Stimulated activated CD4-positive, alpha-beta T cell treated with anti-CD3 and anti-CD28 coated beads, Interleukin-1b, Interleukin-23, amount 100 ng/mL, for 4 hours (primary cell): ENCODE measurements around the gene SRC.

Source experiments
- DNase-seq, 2 donors: peaks; one replicate each; pipeline ENCODE4 v3.0.0-alpha.2; 2020; ENCODE audit warnings: low read depth in 2 of 2

The SRC gene

DNA sequence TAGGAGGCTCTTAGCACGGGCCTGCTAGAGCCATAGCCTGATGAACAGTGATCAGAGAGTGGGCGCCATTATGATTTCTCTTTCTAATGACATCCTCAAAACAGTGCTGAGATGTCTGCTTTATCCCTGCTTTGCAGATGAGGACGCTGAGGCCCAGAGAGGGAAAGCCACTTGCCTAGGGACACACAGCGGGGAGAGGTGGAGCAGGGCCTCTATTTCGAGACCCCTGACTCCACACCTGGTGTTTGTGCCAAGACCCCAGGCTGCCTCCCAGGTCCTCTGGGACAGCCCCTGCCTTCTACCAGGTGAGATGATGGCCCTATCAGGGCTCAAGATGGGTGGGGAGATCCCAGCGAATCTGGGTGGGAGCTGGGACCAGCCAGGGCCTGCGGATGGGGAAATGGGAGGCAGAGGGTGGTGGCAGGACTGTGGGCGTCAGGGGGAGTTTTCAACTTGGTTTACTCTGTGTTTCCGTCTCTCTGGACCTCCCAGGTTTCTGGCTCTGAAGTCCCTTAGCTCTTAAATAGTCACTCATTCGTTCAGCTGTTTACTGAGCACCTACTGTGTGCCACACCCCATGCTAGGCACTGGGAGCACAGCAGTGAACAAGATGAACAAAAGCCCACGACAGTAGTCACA lies 36.7 kb downstream of the SRC start:
- DNase-seq, result no peak

- no peak for DNase-seq
These were observed 37.5 kb downstream of the SRC start for GRCh38 chr20:37383229-37383989.

DNA sequence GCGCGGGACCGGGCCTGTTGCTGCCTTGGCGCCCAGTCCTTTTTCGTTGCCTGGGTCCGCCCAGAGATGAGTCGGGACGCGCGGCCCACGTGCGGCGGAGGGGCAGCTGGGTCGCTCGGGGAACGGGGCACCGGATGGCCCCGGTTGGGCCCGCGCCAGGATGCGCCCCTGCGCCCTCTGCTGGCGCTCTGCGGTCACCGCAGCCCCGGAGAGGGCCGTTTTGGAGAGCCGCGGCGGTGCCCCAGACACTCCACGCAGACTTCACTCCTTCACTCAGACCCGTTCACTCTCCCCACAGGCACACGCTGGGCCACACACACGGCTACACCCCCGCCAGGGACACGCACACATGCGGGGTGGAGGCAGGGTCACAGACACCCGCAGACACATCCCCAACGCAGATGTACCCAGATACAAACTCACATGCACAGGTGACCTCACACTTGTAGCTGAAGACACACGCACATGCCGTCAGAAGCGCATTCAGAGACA lies 38.8 kb downstream of the SRC start:
- peak; percentile 75 to 80 for DNase-seq

- DNase-seq, result no peak
These were observed 39.2 kb downstream of the SRC start for GRCh38 chr20:37385176-37385575.

DNA sequence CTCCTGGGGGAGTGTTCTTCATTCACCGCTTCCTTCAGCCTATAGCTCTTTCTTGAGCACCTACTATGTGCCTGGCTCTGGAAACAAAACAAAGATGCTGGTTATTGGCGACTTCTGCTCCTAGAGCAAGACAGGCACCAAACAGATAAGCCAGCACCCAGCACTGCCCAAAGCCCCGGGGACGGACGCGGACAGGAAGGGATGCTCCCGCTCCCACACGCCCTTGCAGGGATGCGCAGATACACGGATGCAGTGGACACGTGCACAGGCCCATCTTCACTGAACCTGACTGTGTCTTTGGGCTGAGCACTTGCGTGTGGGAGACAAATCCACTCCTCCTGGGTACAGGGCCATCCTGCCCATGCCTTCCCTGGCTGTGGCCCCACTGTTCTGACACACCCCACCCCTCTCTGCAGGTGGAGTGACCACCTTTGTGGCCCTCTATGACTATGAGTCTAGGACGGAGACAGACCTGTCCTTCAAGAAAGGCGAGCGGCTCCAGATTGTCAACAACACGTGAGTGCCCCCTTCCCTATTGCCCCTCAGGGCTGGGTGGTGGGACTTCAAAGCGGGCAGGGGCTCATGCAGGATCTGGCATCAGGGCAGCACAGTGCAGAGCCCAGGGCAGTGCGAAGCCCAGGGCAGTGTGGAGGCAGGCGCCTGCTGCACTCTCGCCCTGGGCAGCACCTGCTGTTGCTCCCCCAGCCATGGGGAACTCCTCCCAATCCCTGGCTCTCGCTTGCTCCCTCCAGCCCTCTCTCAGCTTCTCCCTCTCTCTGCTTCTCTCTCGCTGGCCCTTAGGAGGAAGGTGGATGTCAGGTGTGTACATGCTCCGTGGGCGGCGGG lies 39.9 kb downstream of the SRC start:
- no peak for DNase-seq

- no peak for DNase-seq
These were observed 40.7 kb downstream of the SRC start for GRCh38 chr20:37386505-37387251.

DNA sequence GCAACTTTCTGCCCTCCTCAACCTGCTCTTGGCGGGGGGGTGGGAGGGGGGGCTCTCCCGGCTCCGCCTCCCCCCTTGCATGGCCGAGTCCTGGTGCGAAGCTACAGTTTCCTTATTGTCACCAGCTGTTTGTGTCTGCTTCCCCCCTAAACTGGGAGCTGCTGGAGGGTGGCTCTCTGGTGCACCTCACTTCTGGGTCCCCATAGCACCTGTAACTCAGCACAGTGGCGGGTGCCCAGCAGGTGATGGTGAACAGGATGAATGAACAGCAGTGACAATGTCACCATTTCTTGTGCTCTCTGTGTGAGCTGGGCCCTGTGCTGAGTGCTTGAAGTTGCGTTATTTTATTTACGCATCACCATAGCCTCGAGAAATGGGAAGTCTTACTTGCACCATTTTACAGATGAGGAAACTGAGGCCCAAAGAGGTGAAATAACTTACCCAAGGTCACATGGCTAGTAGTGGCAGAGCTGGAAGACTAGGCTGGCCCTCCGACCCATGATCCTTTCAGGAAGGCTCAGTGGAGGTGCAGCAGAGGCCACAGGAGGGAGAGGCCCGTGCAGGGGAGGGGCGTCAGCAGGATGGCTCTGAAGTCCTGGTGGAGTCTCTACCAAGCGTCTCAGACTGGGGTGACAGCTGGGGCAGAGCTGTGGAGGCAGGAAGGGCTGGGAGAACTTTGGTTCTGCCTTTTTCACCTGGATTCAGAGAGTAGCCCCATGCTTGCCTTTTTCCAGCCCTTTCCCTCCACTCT lies 41.8 kb downstream of the SRC start:
- no peak for DNase-seq

DNA sequence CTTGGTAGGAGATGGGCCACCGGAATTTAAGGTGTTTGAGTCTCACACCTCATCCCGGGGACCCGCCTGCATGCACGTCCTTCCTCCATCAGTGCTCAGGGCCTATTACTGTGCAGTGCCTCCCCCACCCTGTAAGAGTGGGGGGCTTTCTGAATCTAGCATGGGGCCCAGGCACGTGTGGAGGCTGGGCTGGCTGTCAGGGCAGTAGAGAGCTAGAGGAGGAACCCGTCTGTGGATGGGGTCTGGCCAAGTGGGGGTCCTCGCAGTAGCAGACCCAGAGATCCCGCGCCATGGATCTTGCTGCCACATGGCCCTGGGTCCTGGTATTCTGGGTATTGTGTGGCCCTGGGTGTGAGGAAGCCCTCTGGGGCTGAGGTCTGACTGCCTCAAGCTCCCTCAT lies 42.9 kb downstream of the SRC start:
- DNase-seq, result no peak

- DNase-seq, result no peak
These were observed 43.4 kb downstream of the SRC start for GRCh38 chr20:37389241-37389747.

- no peak for DNase-seq
These were observed 43.9 kb downstream of the SRC start for GRCh38 chr20:37389844-37390275.

- DNase-seq, result no peak
These were observed 44.6 kb downstream of the SRC start for GRCh38 chr20:37390503-37390890.

DNA sequence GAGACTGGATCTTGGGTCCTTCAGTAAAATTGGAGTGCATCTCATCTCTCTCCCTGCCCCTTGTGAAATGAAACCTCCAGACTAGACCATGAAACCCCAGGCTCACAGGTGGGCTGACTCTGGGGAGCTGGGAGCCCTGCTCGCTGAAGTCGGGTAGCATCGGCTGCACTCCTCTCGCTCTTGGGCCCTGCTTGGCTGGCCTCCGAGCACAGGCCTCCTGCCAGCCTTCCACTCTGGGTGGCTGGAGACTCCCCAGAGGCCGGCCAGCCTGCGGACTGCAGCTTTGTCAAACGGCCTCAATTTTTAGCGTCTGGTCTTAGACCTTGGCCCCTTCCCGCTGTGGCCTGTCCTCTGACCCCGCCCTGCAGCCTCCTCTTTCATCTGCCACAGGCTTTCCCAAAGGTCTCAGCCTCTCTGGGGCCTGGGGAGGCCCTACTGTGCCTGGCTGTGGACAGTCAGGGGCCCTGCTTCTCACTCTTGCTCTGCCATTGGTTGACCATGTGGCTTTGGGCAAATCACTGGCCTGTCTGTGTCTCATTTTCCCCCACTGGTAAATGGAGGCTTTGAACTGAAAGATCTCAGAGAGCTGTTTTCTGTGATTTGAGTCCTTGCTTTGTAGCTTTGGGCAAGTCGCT lies 45.1 kb downstream of the SRC start:
- DNase-seq, result no peak

- DNase-seq, result no peak
These were observed 46.7 kb downstream of the SRC start for GRCh38 chr20:37392441-37393195.

DNA sequence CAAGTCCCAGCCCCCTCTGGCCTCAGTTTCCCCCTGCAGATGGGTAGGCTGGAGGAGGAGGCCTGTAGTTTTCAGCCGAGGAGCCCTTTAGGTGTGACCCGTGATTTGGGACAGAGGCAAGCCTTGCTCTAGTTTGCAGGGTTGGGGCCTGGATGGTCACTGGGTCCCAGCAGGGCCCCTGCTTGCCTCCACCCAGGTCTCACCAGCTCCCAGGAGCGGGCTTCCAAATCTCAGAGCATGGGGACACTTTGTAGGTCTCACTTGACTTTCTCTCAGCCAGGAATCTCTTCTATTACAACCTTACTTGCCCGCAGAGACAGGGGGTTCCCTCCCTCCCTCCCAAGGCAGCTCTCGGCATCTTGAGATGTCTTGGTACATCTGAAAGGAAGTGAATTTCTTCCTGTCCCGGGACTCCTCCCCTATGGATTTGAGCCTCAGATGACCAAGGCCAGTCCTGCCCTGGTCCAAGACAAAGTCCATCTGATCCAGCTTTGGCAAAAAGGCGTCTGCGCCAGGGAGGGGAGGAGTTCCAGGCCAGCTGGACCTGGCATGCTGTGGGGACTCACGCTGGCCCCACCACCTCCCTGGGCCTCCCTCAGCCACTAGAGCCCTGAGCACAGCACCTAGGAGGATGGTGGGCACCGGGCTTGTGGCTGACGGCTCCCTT lies 47.4 kb downstream of the SRC start:
- DNase-seq, result no peak

- no peak for DNase-seq
These were observed 48.1 kb downstream of the SRC start for GRCh38 chr20:37393863-37394542.

DNA sequence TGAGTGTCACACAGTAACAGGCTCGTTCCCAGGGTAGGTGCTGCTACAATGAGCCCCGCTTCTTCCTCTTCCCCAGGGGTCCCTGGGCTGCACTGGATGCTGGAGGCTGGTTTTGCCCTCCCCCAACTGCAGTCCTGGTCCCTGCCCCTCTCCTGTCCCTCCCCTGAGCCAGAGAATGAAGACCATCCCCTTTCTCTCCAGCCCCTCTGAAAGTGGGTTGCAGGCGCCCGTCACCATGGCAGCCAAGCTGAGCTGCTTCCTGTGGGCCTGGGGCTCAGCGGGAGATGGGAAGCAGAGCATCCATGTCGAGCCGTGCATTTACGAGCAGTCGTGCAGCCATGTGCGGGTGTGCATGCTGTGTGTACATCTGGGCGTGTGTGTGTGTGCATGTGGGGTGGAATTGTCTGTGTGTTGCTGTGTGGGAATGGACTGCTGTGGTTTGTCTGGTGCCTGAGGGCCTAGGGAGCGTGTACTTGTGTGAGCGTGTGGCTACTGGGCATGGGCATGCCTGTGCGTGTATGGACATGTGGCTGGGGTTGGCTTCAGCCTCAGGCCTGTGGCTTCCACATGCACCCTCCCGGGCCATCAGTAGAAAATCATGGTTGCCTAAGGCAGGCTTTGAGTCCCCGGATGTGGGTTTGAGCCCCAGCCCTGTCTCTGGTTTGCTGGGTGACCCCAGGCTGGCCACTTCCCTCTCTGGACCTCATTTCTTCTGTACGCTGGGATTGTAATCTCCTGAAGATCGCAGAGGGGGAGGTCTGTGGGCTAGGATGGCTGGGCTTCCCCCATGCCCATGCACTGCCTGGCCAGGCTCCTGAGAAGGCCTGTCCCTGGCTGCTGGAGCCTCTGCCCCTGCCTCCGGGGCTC lies 48.8 kb downstream of the SRC start:
- no peak for DNase-seq

- no peak for DNase-seq
These were observed 49.5 kb downstream of the SRC start for GRCh38 chr20:37395410-37395797.
